BLaER1 (cell line): ENCODE measurements around the gene RAB19.
"Not testable (repeated sequence)": the region's sequence is repeated elsewhere in the genome, so short reads cannot be mapped to it uniquely, and the experiment has no call there.

Experiments
- H3K27ac ChIP-seq: shearing (Covaris generic); formaldehyde crosslinking; 2 replicates; pipeline ENCODE4 v1.8.1; 2022
- H3K27me3 ChIP-seq: shearing (Covaris generic); formaldehyde crosslinking; 2 replicates; pipeline ENCODE4 v1.8.1; 2022
- H3K36me3 ChIP-seq: shearing (Covaris generic); formaldehyde crosslinking; 2 replicates; pipeline ENCODE4 v1.8.1; 2022
- H3K4me1 ChIP-seq: shearing (Covaris generic); formaldehyde crosslinking; 2 replicates; pipeline ENCODE4 v1.8.1; 2022
- H3K4me2 ChIP-seq: shearing (Covaris generic); formaldehyde crosslinking; 2 replicates; pipeline ENCODE4 v1.8.1; 2022
- H3K4me3 ChIP-seq: shearing (Covaris generic); formaldehyde crosslinking; 2 replicates; pipeline ENCODE4 v1.8.1; 2022
- H3K9ac ChIP-seq: shearing (Covaris generic); formaldehyde crosslinking; 2 replicates; pipeline ENCODE4 v1.8.1; 2022
- H3K9me3 ChIP-seq: shearing (Covaris generic); formaldehyde crosslinking; 2 replicates; pipeline ENCODE4 v1.8.1; 2022
- H4K20me1 ChIP-seq: shearing (Covaris generic); formaldehyde crosslinking; 2 replicates; pipeline ENCODE4 v1.8.1; 2022
- Cebpa-rat ChIP-seq: shearing (Covaris generic); IDR thresholded peaks from 2 replicates; pipeline ENCODE4 v1.8.1; 2022

Gene RAB19

DNA sequence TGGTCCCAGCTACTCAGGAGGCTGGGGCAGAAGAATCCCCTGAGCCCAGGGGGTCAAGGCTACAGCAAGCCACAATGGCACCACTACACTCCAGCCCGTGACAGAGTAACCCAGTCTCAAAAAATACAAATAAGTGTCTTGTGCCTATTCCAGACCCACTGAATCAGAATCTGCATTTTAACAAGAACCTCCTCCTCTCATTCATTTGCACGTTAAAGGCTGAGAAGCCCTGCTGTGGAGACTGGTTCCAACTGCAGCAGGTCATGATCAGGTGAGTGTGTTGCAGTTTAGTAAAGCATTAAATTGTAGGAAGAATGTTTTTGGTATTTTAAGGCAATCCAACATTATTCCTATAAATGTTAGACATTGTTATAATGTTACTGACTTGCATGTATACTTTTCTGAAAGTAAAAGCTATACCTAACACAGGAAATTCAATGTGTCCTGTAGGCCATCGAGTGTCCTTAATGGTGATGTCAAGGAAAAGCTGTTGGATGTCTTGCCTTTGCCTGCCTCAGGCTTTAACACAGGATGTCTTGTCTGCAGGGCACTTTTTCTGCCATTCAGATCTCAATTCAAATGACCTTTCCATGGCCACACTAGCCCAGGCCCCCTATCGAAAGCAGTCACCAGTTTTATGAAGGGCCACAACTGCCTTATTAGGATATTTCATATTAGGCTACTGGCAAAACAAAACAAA, 45.1 kb downstream of the RAB19 start:
- Histone ChIP-seq H3K4me3 (no peak overlapping the region), H3K27me3 (no peaks in the 10 kb centered on the region), H3K4me2 (no peak overlapping the region), H3K9ac (no peak overlapping the region), H3K9me3 (no peaks in the 10 kb centered on the region), H3K27ac (no peak overlapping the region), H3K36me3 (peaks cover 30% of the 10 kb centered on the region), H4K20me1 (peaks cover 14% of the 10 kb centered on the region), H3K4me1 (0 out of 2 replicates have a peak, but pooled peaks cover 7% of the 10 kb centered on the region)
- no peak for TF ChIP-seq Cebpa-rat

DNA sequence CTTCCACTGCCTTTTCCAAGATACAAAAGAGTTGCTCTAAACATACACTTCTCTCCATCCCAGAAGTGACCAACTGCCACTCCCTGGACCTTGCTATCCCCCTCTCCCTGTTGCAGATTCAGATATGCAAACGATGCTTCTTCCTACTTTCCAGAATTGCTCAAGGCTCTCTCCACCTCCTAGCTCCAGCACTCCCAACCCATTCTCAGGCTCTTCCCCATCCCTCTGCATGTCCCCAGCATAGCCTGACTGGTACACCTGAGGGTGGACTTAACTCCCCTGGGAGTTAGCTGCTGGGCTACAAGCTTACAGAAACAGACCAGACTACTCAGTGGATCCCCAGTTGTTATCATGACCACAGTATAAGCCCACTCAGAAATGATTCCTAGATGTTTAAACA, 47.9 kb downstream of the RAB19 start:
- Histone ChIP-seq H3K27me3 (no peaks in the 10 kb centered on the region), H3K27ac (no peak overlapping the region), H3K36me3 (peaks cover 58% of the 10 kb centered on the region), H3K4me2 (no peak overlapping the region), H3K9ac (no peak overlapping the region), H3K4me1 (0 out of 2 replicates have a peak, but pooled peaks cover 7% of the 10 kb centered on the region), H3K4me3 (no peak overlapping the region), H4K20me1 (peaks cover 26% of the 10 kb centered on the region), H3K9me3 (no peaks in the 10 kb centered on the region)
- TF ChIP-seq Cebpa-rat = no peak

DNA sequence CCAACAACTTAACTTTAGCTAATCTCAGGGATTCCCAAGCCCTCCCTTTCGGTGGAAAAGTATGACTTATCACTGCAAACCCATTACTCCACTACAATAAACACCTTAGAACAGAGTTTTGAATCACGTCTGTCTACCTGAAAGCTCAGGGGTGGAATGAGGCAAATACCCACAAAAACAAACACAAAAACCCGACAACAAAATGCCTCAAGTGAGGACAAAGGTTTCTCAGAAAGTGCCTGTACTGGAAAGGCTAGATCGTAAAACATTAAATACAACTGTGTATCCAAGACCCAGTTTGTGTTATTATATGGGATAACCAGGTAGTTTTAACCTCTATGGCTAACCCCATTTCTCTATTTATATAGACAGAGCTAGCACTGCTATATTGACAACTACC, 49.4 kb downstream of the RAB19 start:
- Histone ChIP-seq H3K9me3 (no peaks in the 10 kb centered on the region), H4K20me1 (peaks cover 41% of the 10 kb centered on the region), H3K4me1 (0 out of 2 replicates have a peak, but pooled peaks cover 7% of the 10 kb centered on the region), H3K4me2 (no peak overlapping the region), H3K27ac (no peak overlapping the region), H3K4me3 (no peak overlapping the region), H3K27me3 (no peaks in the 10 kb centered on the region), H3K9ac (no peak overlapping the region), H3K36me3 (peaks cover 74% of the 10 kb centered on the region)
- no peak for TF ChIP-seq Cebpa-rat

DNA sequence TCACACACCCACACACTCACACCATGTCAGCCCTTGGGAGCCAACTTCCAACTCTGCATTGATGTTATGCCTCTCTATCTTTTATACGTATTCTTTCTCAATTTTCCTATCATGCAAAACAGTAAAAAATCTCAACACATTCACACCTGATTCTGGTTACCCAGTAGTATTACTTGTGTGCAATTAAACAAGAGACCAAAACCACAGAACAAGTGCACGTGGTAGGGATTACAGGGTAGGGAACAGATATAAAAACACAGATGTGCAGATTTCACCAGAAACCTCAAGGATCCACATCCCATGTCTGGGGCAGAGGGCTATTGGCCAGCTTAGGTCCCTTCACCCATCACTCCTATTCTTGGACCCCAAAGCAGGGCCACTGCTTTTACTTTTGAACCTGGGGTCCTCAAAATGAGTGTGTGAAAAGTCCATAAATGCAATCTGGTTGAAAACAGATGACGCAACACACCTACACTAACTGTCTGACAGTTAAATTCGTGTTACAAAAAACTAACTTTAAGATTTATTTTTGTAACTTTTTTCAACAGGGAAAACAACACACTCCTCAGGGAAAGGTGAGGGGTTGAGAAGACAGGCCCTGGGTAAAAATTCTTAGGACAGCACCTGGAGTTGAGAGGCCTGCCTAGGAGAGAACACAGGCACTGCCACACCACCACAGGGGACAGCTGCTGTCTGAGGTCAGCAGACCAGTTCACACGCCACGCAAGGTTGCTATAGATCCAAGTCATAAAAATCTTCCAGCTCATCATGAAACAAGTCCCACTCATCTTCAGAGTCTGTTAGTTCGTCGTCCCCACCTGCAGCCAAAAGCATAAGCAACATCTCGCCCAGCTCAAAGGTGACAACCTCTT, 50.2 kb downstream of the RAB19 start:
- H3K9ac ChIP-seq, H3K9me3 ChIP-seq, H3K4me2 ChIP-seq, H3K4me1 ChIP-seq, H3K4me3 ChIP-seq, H3K27ac ChIP-seq, H3K27me3 ChIP-seq: not testable (repeated sequence)
- H4K20me1 ChIP-seq = peaks cover 49% of the 10 kb centered on the region
- peaks cover 81% of the 10 kb centered on the region for H3K36me3 ChIP-seq

DNA sequence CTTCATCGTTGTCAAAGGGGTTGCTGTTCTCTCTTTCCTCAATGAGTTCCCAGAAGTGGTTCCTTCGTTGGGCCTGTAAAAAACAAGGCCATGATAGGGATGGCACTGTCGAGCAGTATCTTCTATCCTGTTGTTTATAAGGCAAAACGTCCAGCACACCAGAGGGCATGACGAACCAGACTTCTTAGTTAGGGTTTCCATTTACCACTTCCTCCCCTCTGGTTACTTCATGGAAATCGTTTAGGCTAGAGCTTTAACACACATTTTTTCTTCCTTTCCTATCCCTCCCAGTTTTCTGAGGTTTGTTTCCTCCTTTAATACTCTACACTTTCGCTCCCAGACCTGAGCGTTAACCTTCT, 50.8 kb downstream of the RAB19 start:
- Histone ChIP-seq H4K20me1 (peaks cover 55% of the 10 kb centered on the region), H3K4me3 (no peak overlapping the region), H3K9ac (no peak overlapping the region), H3K27ac (no peak overlapping the region), H3K36me3 (peaks cover 82% of the 10 kb centered on the region), H3K27me3 (no peaks in the 10 kb centered on the region), H3K4me2 (no peak overlapping the region), H3K9me3 (no peaks in the 10 kb centered on the region), H3K4me1 (0 out of 2 replicates have a peak, but pooled peaks cover 7% of the 10 kb centered on the region)
- no peak for TF ChIP-seq Cebpa-rat

DNA sequence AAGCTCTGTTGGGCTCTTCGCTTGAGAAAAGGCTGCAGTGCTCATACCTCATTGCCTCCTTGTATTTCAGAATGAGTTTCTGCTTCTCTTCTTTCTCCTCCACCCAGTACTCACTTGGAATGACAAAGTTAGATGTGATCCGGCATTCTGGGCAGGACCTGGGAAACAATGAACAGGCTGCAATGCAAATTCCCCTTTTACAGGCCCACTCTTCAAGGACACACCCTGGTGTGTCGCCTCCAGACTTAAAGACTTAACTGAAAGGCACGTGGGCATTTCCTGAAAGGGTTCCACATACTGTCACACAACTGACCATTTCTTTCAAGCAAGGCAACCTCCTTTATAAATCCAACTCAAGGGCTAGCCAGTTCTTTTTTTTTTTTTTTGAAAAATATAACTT, 51.9 kb downstream of the RAB19 start:
- Histone ChIP-seq H3K9ac (no peak overlapping the region), H4K20me1 (peaks cover 65% of the 10 kb centered on the region), H3K27me3 (no peaks in the 10 kb centered on the region), H3K36me3 (peaks cover 91% of the 10 kb centered on the region), H3K9me3 (no peaks in the 10 kb centered on the region), H3K4me3 (no peak overlapping the region), H3K27ac (no peak overlapping the region), H3K4me1 (no peaks in the 10 kb centered on the region), H3K4me2 (no peak overlapping the region)
- no peak for TF ChIP-seq Cebpa-rat

DNA sequence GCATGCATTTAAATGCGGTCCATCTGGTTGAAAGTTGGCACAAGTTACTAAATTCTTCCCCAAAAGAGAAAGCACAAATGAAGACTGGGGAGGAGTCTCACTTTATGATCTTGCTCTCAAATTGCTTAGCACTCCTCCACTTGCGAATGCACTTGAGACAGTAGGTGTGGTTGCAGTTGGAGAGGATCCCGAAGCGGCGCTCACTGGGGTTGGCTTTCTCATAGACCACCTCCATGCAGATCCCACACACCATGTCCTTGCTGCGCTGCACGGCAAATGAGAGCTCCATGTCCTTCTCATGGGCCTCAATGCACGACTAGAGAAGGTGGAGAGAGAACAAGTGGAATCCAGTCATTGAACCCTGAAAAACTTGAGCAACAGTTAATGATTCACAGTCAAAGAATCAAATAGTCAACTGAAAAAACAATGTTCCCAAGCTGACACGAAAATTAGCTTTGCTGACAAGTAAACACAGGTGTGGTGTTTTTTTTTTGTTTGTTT, 52.7 kb downstream of the RAB19 start:
- Histone ChIP-seq H3K27me3 (no peaks in the 10 kb centered on the region), H3K4me3 (no peak overlapping the region), H3K4me2 (no peak overlapping the region), H4K20me1 (peaks cover 72% of the 10 kb centered on the region), H3K9me3 (no peaks in the 10 kb centered on the region), H3K27ac (no peak overlapping the region), H3K9ac (no peak overlapping the region), H3K4me1 (no peaks in the 10 kb centered on the region), H3K36me3 (peaks cover 98% of the 10 kb centered on the region)
- TF ChIP-seq Cebpa-rat = no peak

DNA sequence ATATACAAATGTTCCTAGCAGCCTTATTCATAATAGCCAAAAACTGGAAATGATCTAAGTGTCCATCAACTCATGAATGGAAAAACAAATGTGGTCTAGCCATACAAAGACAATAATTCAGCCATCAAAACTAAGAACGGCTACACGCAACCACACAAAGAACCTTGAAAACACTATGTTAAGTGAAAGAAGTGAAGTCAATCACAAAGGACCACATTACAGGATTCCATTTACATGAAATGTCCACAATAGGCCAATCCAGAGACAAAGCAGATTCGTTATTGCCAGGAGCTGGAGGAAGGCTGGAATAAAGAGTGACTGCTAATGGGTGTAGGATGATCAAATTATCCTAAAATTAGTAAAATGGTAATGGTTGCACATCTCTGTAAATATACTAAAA, 54.3 kb downstream of the RAB19 start:
- Histone ChIP-seq H3K27me3 (no peaks in the 10 kb centered on the region), H3K4me3 (no peak overlapping the region), H3K4me2 (no peak overlapping the region), H3K36me3 (peaks cover 98% of the 10 kb centered on the region), H3K9me3 (no peaks in the 10 kb centered on the region), H3K27ac (no peak overlapping the region), H3K4me1 (no peaks in the 10 kb centered on the region), H4K20me1 (peaks cover 77% of the 10 kb centered on the region), H3K9ac (no peak overlapping the region)
- no peak for TF ChIP-seq Cebpa-rat

DNA sequence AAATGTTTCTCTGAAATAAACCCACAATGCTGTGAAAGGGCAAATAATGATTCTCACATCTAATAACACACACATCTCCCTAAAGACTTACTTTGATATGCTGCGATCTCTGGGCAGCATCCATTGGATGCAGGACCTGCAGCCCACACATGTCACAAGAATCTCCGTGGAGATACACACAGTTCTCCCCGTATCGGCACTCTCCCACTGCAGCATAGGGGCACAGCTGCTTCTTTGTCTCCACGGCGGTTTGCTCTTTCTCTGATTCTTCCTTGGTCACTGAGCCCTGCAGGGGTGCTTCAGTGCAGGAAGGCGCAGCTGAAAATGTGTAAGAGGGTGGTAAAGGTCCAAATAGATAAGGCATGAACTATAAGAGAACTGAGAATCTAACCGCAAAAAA, 55.1 kb downstream of the RAB19 start:
- Histone ChIP-seq H3K4me1 (no peaks in the 10 kb centered on the region), H3K27ac (no peak overlapping the region), H3K27me3 (no peaks in the 10 kb centered on the region), H3K9me3 (no peaks in the 10 kb centered on the region), H3K4me3 (no peak overlapping the region), H3K9ac (no peak overlapping the region), H4K20me1 (peaks cover 83% of the 10 kb centered on the region), H3K4me2 (no peak overlapping the region), H3K36me3 (peaks cover 98% of the 10 kb centered on the region)
- no peak for TF ChIP-seq Cebpa-rat

DNA sequence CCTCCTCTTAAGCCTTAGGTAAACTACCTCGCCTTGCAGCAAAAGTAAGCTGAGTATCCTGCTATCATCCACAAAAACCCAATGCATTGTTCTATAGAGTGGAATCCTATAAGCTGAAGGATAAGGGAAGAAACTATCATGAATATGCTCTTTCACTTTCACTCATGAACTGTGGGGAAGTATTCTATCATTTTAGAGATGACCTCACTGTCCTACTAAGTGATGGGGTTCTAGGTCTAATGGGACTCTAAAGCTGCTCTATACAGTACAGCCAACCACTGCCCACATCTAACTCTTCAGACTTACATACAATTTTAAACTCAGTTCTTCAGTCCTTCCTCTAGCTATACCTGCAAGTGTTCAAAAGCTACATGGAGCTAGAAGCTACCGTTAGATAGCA, 59.3 kb downstream of the RAB19 start:
- no peak for TF ChIP-seq Cebpa-rat
- Histone ChIP-seq H3K27me3 (no peaks in the 10 kb centered on the region), H3K36me3 (peaks cover 98% of the 10 kb centered on the region), H3K4me2 (no peak overlapping the region), H3K27ac (no peak overlapping the region), H3K4me3 (no peak overlapping the region), H3K9me3 (no peaks in the 10 kb centered on the region), H4K20me1 (peaks cover 85% of the 10 kb centered on the region), H3K9ac (no peak overlapping the region), H3K4me1 (no peaks in the 10 kb centered on the region)
